GM21786 (cell line): ENCODE results near the gene KIAA0040.

Source experiments
- ATAC-seq: cut with Tn5 transposase; IDR thresholded peaks from one replicate; pipeline ENCODE4 v1.9.1; 2021; ENCODE audit not compliant: unreplicated experiment

KIAA0040 gene

GRCh38 chr1:175172503-175172902 is 20.1 kb downstream of the KIAA0040 start:
- ATAC-seq = no peak

DNA sequence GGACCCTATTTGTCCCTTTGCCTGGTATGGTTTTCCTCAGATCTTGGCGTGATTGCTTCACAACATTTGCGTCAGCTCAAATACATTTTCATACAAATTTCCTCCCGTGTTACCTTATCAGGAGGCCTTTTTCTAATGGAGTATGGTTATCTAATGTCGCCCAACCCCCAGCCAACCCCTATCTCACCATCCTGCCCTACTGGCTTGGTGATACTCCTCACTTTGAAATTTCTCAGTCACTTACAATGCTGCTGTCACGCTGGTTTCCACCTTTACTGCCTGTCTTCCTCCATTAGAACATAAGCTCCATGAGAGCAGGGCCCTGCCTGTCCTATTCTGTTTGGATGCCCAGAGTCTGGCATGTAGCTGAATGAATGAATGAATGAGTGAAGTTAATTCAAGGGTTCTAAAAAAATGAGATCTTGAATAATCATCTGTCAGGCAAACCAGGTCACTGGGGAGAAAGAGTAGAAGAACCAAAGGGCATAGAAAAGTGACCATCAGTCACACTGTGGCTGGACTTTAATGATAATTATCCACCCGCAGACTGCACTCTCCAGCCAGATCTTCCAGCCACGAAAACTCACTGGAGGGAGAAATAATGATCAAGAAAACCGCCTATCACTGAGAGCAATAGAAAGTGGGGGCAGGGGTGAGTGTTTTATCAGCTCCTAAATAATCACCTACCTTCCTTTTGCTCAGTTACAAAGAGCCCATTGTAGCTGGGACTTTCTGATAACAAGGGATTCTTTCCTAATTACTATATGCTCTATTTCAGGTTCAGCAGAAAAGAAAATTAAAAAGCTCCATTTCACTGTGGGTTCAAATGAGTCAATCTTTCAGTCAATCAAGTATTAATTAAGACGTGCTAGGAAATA is 21.3 kb downstream of the KIAA0040 start:
- ATAC-seq = no peak

GRCh38 chr1:175169286-175170018 is 23.1 kb downstream of the KIAA0040 start:
- no peak for ATAC-seq

GRCh38 chr1:175168782-175169181 is 23.8 kb downstream of the KIAA0040 start:
- ATAC-seq = no peak

DNA sequence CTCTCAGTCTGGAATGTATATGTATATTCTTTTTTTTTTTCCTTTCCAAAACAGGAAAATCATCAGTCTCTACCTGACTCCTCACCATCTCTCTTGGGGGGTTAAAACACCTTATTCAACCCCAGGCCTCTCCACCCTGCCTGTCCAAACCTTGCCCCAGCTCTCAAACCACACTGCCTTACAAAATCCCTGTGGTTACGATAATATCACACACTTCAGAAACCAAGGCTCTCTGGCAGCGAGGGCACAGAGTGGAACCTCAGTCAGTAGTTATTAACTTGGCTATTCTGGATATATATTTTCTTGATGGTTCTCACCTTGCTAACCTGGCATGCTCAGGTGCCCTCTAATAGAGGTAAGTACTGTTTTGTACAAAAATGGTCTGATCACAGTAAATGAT is 24.7 kb downstream of the KIAA0040 start:
- no peak for ATAC-seq

DNA sequence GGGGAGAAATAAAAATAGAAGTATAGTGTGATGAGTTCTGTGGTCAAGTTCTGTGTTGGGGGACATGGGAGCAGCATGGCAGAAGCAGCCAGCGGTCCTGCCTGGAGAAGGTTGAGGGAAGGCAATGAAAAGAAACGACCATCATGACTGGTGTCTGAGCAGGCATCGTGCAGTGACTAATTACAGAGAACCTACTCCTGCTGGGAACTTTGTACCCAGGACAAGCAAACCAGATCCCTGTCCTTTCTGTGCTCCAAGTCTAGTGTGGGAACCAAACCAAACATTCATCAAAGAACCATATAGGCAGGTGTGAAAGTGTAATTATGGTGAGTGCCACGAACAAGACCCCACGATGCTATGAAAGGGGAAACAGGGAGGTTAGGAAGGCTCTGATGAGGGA is 25.8 kb downstream of the KIAA0040 start:
- no peak for ATAC-seq

GRCh38 chr1:175164751-175165150 is 27.8 kb downstream of the KIAA0040 start:
- ATAC-seq = no peak

DNA sequence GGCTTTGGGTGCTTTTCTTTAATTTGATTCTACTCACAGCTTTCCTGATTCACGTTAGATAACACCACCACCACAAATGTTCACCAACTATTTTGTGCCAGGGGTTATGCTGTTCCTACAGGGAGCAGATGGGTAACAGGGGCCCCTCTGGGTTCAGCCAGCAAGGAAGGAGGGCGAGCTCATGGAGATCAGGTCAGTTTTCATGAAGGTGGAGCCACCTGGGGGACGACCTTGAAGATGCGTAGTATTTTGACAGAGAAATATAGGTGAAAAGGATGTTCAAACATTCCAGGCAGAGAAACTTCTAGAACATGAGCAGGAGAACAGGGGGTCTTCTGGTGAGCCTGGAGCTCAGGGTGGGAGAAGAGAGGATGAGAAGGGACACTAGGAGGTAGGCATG is 28.9 kb downstream of the KIAA0040 start:
- ATAC-seq = no peak

DNA sequence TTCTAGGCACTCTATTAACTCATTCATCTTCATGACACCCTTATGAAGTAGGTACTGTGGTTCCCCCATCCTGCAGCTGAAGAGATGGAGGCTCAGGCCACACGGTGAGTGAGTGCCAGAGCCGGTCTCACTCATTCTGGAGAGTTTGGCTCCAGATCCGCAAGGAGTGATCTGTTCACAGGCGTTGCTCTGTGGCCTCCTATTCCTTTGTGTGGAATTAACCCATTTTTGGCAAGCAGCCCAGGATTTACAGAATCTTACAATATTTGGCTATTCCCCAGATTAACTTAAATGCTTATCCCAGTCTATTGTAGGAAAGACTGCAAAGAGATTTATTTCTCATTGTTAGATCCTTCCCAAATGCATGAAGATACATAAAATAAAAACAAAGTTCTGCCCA is 29.6 kb downstream of the KIAA0040 start:
- ATAC-seq = no peak

DNA sequence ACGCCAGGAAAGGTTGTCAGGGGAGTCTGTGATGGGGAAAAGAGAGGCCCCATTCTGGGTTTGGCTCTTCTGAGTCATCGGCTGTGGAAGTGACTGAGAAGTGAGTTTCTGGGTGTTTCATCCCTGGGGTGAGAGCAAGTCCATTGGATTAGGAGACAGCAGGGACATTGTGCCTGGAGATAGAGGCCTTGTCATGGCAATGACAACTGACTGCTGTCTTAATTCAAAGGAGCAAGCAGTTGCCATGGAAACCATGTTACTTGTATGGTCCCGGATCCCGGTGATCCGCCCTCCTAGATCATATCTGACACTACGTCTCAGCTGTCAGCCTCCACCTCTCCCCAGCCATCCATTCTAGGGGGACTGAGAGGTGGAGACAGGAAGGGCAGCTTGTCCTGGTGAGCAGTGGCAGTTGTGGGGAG is 34.4 kb downstream of the KIAA0040 start:
- ATAC-seq = no peak

GRCh38 chr1:175157200-175157599 is 35.4 kb downstream of the KIAA0040 start:
- ATAC-seq = no peak

GRCh38 chr1:175155936-175156335 is 36.6 kb downstream of the KIAA0040 start:
- no peak for ATAC-seq

GRCh38 chr1:175155473-175155856 is 37.1 kb downstream of the KIAA0040 start:
- no peak for ATAC-seq

DNA sequence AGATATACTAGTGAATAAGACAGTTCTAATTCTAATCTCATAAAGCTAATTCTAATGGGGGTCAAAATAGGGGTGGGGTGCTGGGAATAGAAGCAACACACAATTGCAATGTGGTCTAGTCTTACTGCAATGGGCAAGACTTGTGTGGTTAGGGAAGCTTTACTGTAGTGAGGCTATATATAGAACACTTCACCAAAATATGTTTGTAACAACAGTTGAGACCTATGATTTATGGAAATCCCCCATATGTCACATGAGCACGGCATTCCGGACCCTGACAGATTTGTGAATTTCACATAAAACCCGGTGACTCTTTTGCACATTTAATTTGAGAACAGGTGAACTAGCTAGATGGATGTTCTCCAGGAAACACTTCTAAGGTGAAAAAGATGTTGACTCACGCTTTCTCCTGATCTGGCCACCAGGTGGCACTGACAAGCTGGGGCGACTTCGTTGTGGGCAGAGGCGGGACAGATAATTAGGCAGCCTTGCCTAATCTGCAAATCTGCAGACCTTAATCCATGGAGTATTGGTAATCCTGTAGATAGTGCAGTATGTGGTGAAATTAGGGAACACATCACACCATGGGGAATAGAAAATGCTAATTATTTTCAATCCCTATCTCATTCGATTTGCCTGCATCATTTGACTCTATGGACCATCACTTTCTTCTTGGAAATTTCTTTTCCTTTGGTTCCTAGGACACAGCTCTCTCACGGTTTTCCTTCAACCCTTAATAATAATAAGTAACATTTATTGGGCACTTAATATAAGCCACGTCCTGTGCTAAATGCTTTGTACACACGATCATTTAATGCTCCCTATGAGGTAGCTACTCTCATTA is 37.7 kb downstream of the KIAA0040 start:
- no peak for ATAC-seq

- ATAC-seq = peak; percentile 62
These were observed 40.4 kb downstream of the KIAA0040 start for GRCh38 chr1:175152006-175152652.

DNA sequence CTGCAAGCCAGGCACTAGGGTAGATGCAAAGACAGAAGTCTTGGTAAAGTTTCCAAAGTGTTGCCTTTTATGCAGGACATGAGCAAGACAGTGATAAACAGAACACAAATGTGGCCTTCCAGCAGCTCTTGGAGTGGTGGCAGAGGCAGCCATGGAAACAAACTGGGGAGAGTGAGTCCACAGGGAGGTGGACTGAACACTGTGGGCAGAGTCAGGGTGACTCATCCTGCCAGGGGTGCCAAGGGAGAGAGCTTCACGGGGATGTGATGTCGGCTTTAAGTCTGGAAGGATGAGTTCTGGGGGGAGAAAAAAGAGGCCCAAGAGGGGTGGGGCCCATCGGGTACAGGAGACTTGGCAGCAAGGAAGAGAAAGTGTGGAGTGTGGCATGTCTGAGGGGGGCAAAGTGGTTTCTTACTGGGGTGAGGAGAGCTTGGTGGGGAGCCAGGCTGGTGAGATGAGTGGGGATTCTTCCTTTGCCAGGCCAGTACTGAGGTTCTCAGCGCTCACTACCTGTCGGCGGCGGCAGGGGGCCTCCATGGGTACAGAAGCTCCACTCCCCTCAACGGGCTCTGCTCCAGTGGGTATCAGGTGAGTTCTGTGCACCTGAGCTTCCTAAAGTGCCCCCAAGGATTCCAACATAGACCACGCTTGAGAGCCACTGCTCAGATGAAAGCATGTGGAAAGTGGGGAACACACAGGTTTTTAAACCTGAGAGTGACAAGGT is 41.8 kb downstream of the KIAA0040 start:
- ATAC-seq = no peak

DNA sequence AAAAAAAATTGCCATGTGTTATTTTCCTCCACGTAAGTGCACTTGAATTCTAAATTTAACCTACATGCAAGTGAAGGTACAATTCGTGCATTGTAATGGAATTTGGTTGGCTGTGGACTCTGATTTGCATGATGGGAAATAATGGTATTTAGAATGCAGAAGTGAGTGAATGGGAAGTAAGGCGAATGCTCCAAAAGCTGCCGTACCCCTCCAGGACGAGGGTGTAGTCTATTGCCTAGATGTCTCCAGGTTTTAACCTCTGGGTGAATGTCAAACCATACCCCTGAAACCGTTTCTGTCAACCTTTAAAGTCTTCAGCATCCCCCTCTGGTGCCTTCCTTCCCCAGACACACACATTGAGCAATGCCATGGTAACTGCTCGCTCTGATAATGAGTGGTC is 44.5 kb downstream of the KIAA0040 start:
- ATAC-seq = no peak

DNA sequence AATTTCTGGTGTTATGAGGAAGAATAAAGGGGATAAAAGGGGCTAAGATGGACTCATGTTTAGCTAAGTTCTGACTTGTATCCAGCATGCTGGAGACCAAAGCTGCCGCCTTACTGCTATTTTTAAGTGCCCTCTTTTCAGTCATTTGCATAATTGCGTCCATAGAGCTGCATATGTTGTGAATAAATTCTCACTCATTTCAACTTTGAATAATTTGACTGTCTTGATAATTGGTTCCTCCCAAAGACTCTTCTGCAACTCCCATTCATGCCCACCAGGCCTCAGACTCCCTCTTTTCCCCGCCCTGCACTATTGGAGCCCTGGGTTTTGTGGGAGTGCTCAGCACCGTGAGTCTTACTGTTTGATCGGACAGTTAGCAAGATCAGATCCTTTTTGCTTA is 45.0 kb downstream of the KIAA0040 start:
- ATAC-seq = no peak

- ATAC-seq = peak; percentile 39
These were observed 45.9 kb downstream of the KIAA0040 start for GRCh38 chr1:175146529-175147213.
